Endothelial cell of umbilical vein (primary cell): Measurements from ENCODE around the gene IGF2R.

Experiments used
- EZH2 ChIP-seq: IDR thresholded peaks from 2 replicates; pipeline ENCODE4 v1.6.1; 2012; ENCODE audit warnings: borderline replicate concordance, low read depth, mild to moderate bottlenecking, moderate library complexity, low read length, inconsistent platforms; ENCODE audit not compliant: severe bottlenecking
- POLR2A ChIP-seq: IDR thresholded peaks from 2 replicates; pipeline ENCODE4 v1.6.1; 2012; ENCODE audit warnings: low read depth, mild to moderate bottlenecking, control low read depth, low read length

GRCh38 chr6:159929819-159930218 lies 39.1 kb upstream of the IGF2R start:
- TF ChIP-seq POLR2A (no peak), EZH2 (no peak)
